GM23338 (cell line): ENCODE data around the gene BTBD16. TPM values are rescaled to one million over a fixed set of nuclear protein-coding genes. Genes with fewer than 3 reads are reported as not detected.

ENCODE experiments used
- ATAC-seq: fragments of 200-7000 bp; cut with Tn5 transposase; 3 replicates; pipeline ENCODE4 v1.9.1; 2020
- DNase-seq: peaks from one replicate; pipeline ENCODE4 v3.0.0-alpha.2; 2015; ENCODE audit warnings: low spot score
- H2AFZ ChIP-seq: fragments of 200-600 bp; sonication (generic); 2 replicates; pipeline ENCODE4 v1.8.0; 2016; ENCODE audit warnings: antibody characterized with exemption, mild to moderate bottlenecking, moderate library complexity
- H3F3A ChIP-seq: fragments of 200-600 bp; sonication (generic); replicated peaks from 2 replicates; pipeline ENCODE4 v1.8.0; 2017; ENCODE audit warnings: antibody characterized with exemption, mixed run types, low read depth
- H3K27ac ChIP-seq: fragments of 200-600 bp; sonication (generic); 2 replicates; pipeline ENCODE4 v1.6.1; 2016; ENCODE audit warnings: low read depth
- H3K27me3 ChIP-seq: fragments of 200-600 bp; sonication (generic); 2 replicates; pipeline ENCODE4 v1.8.0; 2016; ENCODE audit warnings: mild to moderate bottlenecking, mixed run types, moderate library complexity; ENCODE audit not compliant: insufficient read depth
- H3K36me3 ChIP-seq: fragments of 200-600 bp; sonication (generic); 2 replicates; pipeline ENCODE4 v1.8.0; 2016; ENCODE audit warnings: mild to moderate bottlenecking; ENCODE audit not compliant: insufficient read depth
- H3K4me1 ChIP-seq: fragments of 200-600 bp; sonication (generic); 2 replicates; pipeline ENCODE4 v1.8.0; 2016; ENCODE audit warnings: mild to moderate bottlenecking, moderate library complexity; ENCODE audit not compliant: insufficient read depth
- H3K4me2 ChIP-seq: fragments of 200-600 bp; sonication (generic); 2 replicates; pipeline ENCODE4 v1.7.1; 2017; ENCODE audit warnings: mixed run types
- H3K4me3 ChIP-seq: fragments of 200-600 bp; sonication (generic); 2 replicates; pipeline ENCODE4 v1.6.1; 2016; ENCODE audit warnings: mixed run types
- H3K79me2 ChIP-seq: fragments of 200-600 bp; sonication (generic); replicated peaks from 2 replicates; pipeline ENCODE4 v1.8.0; 2017; ENCODE audit warnings: mild to moderate bottlenecking; ENCODE audit not compliant: insufficient read depth
- H3K9me2 ChIP-seq: fragments of 200-600 bp; sonication (generic); 2 replicates; pipeline ENCODE4 v1.8.0; 2017; ENCODE audit not compliant: insufficient read depth
- H4K20me1 ChIP-seq: fragments of 200-600 bp; sonication (generic); replicated peaks from 2 replicates; pipeline ENCODE4 v1.8.0; 2017; ENCODE audit warnings: mild to moderate bottlenecking; ENCODE audit not compliant: insufficient read depth
- H3K27ac Mint-ChIP-seq: 2 replicates; pipeline ENCODE4 v1.8.0; 2020; ENCODE audit warnings: inconsistent platforms, mild to moderate bottlenecking, moderate library complexity, mixed read lengths
- H3K27me3 Mint-ChIP-seq: 3 replicates; pipeline ENCODE4 v1.8.0; 2022; ENCODE audit warnings: low read depth, mild to moderate bottlenecking, moderate library complexity, mixed read lengths, inconsistent platforms; ENCODE audit not compliant: insufficient read depth, poor library complexity
- H3K36me3 Mint-ChIP-seq: 3 replicates; pipeline ENCODE4 v1.8.0; 2021; ENCODE audit warnings: low read depth, mild to moderate bottlenecking, inconsistent platforms, moderate library complexity, mixed read lengths
- H3K4me1 Mint-ChIP-seq: 3 replicates; pipeline ENCODE4 v1.8.0; 2020; ENCODE audit warnings: mild to moderate bottlenecking, inconsistent platforms, mixed read lengths
- H3K4me3 Mint-ChIP-seq: 3 replicates; pipeline ENCODE4 v1.8.0; 2021; ENCODE audit warnings: moderate library complexity, mild to moderate bottlenecking, inconsistent platforms, mixed read lengths
- H3K9me3 Mint-ChIP-seq: 3 replicates; pipeline ENCODE4 v1.8.0; 2020; ENCODE audit warnings: moderate library complexity, mild to moderate bottlenecking, inconsistent platforms, mixed read lengths
- EZH2 ChIP-seq: fragments of 200-600 bp; sonication (generic); IDR thresholded peaks from one replicate; pipeline ENCODE4 v1.8.0; 2017; ENCODE audit warnings: antibody characterized with exemption, mild to moderate bottlenecking, low read depth; ENCODE audit not compliant: unreplicated experiment
- EZH2phosphoT487 ChIP-seq: fragments of 200-600 bp; sonication (generic); IDR thresholded peaks from one replicate; pipeline ENCODE4 v1.8.1; 2018; ENCODE audit warnings: antibody characterized with exemption; ENCODE audit not compliant: unreplicated experiment
- REST ChIP-seq: IDR thresholded peaks from one replicate; pipeline ENCODE4 v1.6.1; 2018; ENCODE audit warnings: antibody characterized with exemption; ENCODE audit not compliant: unreplicated experiment
- STAT1 ChIP-seq: IDR thresholded peaks from one replicate; pipeline ENCODE4 v1.6.1; 2016; ENCODE audit warnings: antibody characterized with exemption; ENCODE audit not compliant: unreplicated experiment
- ZNF114 ChIP-seq: fragments of 250-450 bp; sonication (Bioruptor Pico); IDR thresholded peaks from 2 replicates; pipeline ENCODE4 v1.5.0; 2020; ENCODE audit warnings: mild to moderate bottlenecking, moderate library complexity
- polyA plus RNA-seq: library from polyadenylated mRNA; unstranded; fragments of >200 nt; fragmentation: Nextera tagmentation; extraction: Ambion mirVana; gene quantifications from 2 replicates; pipeline ENCODE4 v1.2.1, GENCODE V29; 2016
- total RNA-seq: library from RNA; depleted of rRNA; stranded (reverse); fragments of >200 nt; shearing (Covaris generic); gene quantifications from 2 replicates; pipeline ENCODE4 v1.2.3, GENCODE V29; 2014
- TF ChIP-seq, protein P1 (sequence below): IDR thresholded peaks from 2 replicates; pipeline ENCODE4 v1.6.1; 2016; ENCODE audit warnings: antibody characterized with exemption

BTBD16 gene
- total and polyA plus RNA-seq, 2 experiments from 2014 or later = not detected

DNA sequence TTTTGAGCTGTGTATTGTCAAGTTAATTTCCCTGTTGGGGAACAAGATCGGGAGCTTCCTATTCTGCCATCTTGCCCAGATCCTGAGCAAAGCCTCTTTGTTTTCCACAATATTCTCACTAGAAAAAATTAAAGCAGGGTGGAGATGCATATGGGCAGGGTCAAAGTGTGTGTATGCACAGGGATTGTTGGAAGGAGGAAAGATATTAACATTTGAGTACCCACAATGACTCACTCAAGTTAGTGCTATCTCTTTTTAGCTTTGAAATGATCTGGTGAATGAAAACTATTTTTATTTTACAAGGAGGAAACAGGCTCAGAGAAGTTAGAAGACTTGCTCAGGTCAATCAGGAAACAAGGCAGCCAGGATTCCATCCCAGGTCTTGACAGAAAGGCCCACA, 6.7 kb upstream of the BTBD16 start (continued):
- TF ChIP-seq REST (no peak), EZH2 (no peak)

GRCh38 chr10:122264931-122265330, 6.2 kb upstream of the BTBD16 start:
- Mint-ChIP-seq H3K9me3 (peaks cover 19% of the 10 kb centered on the region), H3K4me3 (no peak overlapping the region), H3K27ac (no peak overlapping the region), H3K4me1 (peaks cover 8% of the 10 kb centered on the region), H3K27me3 (peaks cover 10% of the 10 kb centered on the region), H3K36me3 (peaks cover 31% of the 10 kb centered on the region)
- Histone ChIP-seq H2AFZ (no peak overlapping the region), H4K20me1 (no peaks in the 10 kb centered on the region), H3K36me3 (peaks cover 7% of the 10 kb centered on the region; the same call in 1 of the 2 replicates), H3K9me2 (no peaks in the 10 kb centered on the region), H3K4me3 (no peak overlapping the region), H3K27me3 (no peaks in the 10 kb centered on the region), H3F3A (no peaks in the 10 kb centered on the region), H3K4me1 (peaks cover 6% of the 10 kb centered on the region; the same call in 1 of the 2 replicates), H3K79me2 (no peaks in the 10 kb centered on the region), H3K27ac (no peak overlapping the region), H3K4me2 (no peak overlapping the region)
- ATAC-seq (no peak), DNase-seq (no peak)
- no peak for TF ChIP-seq STAT1
- TF ChIP-seq, protein P1, sequence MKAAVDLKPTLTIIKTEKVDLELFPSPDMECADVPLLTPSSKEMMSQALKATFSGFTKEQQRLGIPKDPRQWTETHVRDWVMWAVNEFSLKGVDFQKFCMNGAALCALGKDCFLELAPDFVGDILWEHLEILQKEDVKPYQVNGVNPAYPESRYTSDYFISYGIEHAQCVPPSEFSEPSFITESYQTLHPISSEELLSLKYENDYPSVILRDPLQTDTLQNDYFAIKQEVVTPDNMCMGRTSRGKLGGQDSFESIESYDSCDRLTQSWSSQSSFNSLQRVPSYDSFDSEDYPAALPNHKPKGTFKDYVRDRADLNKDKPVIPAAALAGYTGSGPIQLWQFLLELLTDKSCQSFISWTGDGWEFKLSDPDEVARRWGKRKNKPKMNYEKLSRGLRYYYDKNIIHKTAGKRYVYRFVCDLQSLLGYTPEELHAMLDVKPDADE = no peak

DNA sequence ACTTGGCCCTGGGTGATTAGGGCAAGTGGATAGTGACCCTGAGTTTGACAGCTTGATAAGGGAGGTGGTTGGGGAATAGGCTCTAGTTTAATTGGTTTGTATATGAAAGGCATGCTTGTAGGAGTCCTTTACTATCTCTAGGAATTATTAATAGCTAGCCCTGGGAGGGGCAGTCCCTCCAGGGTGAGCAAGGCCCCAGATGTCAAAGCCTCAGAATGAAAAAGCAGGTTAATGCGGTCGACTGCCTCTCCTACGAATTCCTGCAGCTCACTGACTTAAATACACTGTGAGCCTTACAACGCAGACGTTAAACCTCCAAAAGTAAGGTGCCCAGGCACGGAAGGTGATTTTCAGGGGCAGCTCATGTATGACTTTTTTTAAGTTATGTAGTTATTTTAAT, 5.2 kb upstream of the BTBD16 start:
- H3K4me3 Mint-ChIP-seq = no peak overlapping the region
- peaks cover 19% of the 10 kb centered on the region for H3K9me3 Mint-ChIP-seq
- Histone ChIP-seq H3K4me2 (no peak overlapping the region), H4K20me1 (no peaks in the 10 kb centered on the region), H3K9me2 (no peaks in the 10 kb centered on the region), H2AFZ (no peak overlapping the region), H3K4me1 (peaks cover 6% of the 10 kb centered on the region; the same call in 1 of the 2 replicates), H3K4me3 (no peak overlapping the region), H3K79me2 (no peaks in the 10 kb centered on the region), H3K27me3 (no peaks in the 10 kb centered on the region), H3K36me3 (peaks cover 7% of the 10 kb centered on the region; the same call in 1 of the 2 replicates), H3F3A (no peaks in the 10 kb centered on the region), H3K27ac (no peak overlapping the region)
- TF ChIP-seq EZH2phosphoT487 (no peak), ZNF114 (no peak)
- peaks cover 22% of the 10 kb centered on the region for H3K36me3 Mint-ChIP-seq
- no peak overlapping the region for H3K27ac Mint-ChIP-seq
- DNase-seq (no peak), ATAC-seq (no peak)
- peaks cover 8% of the 10 kb centered on the region for H3K4me1 Mint-ChIP-seq
- H3K27me3 Mint-ChIP-seq = peaks cover 10% of the 10 kb centered on the region
